ENCODE results near the gene SEMA5A.

The SEMA5A gene

GRCh38 chr5:9332026-9332425, 213.8 kb downstream of the SEMA5A start:
- DNase-seq (ENCODE audit: low read depth in 2 of 2) = no peak

GRCh38 chr5:9331372-9331771, 214.5 kb downstream of the SEMA5A start:
- DNase-seq (ENCODE audit: low read depth in 2 of 2) = no peak

- DNase-seq (ENCODE audit: low read depth in 2 of 2) = no peak
Measured at GRCh38 chr5:9329125-9329524, 216.8 kb downstream of the SEMA5A start.

- no peak for DNase-seq (ENCODE audit: low read depth in 2 of 2)
Measured at GRCh38 chr5:9325549-9325948, 220.3 kb downstream of the SEMA5A start.

- DNase-seq (ENCODE audit: low read depth in 2 of 2) = no peak
Measured at GRCh38 chr5:9324348-9325077, 221.4 kb downstream of the SEMA5A start.

- DNase-seq (ENCODE audit: low read depth in 2 of 2) = no peak
Measured at GRCh38 chr5:9320652-9321051, 225.2 kb downstream of the SEMA5A start.

GRCh38 chr5:9318031-9318430, 227.8 kb downstream of the SEMA5A start:
- no peak for DNase-seq (ENCODE audit: low read depth in 2 of 2)

GRCh38 chr5:9316733-9317132, 229.1 kb downstream of the SEMA5A start:
- DNase-seq (ENCODE audit: low read depth in 2 of 2) = no peak

- no peak for DNase-seq (ENCODE audit: low read depth in 2 of 2)
Measured at GRCh38 chr5:9316041-9316440, 229.8 kb downstream of the SEMA5A start.

- DNase-seq (ENCODE audit: low read depth in 2 of 2) = no peak
Measured at GRCh38 chr5:9314558-9314957, 231.3 kb downstream of the SEMA5A start.

GRCh38 chr5:9313751-9314150, 232.1 kb downstream of the SEMA5A start:
- DNase-seq (ENCODE audit: low read depth in 2 of 2) = no peak

- DNase-seq (ENCODE audit: low read depth in 2 of 2) = no peak
Measured at GRCh38 chr5:9307150-9307549, 238.7 kb downstream of the SEMA5A start.

- DNase-seq (ENCODE audit: low read depth in 2 of 2) = no peak
Measured at GRCh38 chr5:9302218-9302617, 243.7 kb downstream of the SEMA5A start.

- DNase-seq (ENCODE audit: low read depth in 2 of 2) = no peak
Measured at GRCh38 chr5:9301200-9301599, 244.7 kb downstream of the SEMA5A start.

- DNase-seq (ENCODE audit: low read depth in 2 of 2) = no peak
Measured at GRCh38 chr5:9297134-9297533, 248.7 kb downstream of the SEMA5A start.

GRCh38 chr5:9295466-9295801, 250.4 kb downstream of the SEMA5A start:
- DNase-seq (ENCODE audit: low read depth in 2 of 2) = no peak

- no peak for DNase-seq (ENCODE audit: low read depth in 2 of 2)
Measured at GRCh38 chr5:9294793-9295465, 250.9 kb downstream of the SEMA5A start.

- no peak for DNase-seq (ENCODE audit: low read depth in 2 of 2)
Measured at GRCh38 chr5:9288234-9288633, 257.6 kb downstream of the SEMA5A start.

- no peak for DNase-seq (ENCODE audit: low read depth in 2 of 2)
Measured at GRCh38 chr5:9284781-9285307, 261.0 kb downstream of the SEMA5A start.

GRCh38 chr5:9284272-9284671, 261.6 kb downstream of the SEMA5A start:
- no peak for DNase-seq (ENCODE audit: low read depth in 2 of 2)

GRCh38 chr5:9283473-9283872, 262.4 kb downstream of the SEMA5A start:
- no peak for DNase-seq (ENCODE audit: low read depth in 2 of 2)

GRCh38 chr5:9283021-9283420, 262.9 kb downstream of the SEMA5A start:
- DNase-seq (ENCODE audit: low read depth in 2 of 2) = no peak

GRCh38 chr5:9282211-9282610, 263.7 kb downstream of the SEMA5A start:
- no peak for DNase-seq (ENCODE audit: low read depth in 2 of 2)

All from activated CD4-positive, alpha-beta T cell treated with anti-CD3 and anti-CD28 coated beads for 24 hours (primary cell).